ENCODE measurements around the gene SFXN3.

DNA sequence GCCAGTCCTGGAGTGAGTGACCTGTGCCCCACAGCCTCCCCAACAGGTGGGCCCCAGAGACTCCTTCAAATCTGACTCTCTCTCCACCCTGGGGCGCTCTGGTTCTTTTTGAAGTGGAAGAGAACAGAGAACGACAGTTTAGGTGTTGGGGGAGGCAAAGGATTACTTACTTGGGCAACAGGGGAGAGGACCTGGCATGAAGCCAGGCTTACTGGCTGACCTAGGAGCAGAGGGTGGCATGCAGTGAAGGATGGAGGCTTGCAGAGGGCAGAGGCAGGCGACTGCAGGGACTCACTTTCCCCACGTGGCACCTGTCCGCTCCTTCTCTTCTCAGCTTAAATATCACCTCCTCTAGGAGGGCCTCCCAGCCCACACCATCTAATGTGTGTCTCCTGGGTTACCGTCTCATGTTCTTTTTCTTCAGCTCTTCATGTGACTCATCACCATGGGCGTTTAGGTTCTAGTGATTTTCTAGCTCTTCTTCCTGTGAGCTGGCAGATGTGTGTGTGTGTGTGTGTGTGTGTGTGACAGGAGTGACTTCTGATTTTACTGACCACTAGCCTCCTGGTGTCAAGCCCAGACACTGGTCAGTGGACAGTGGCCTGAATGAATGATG is 16.0 kb upstream of the SFXN3 start:
- TF ChIP-seq EZH2 (IDR thresholded peaks at IDR 0.05; ENCODE audit: insufficient read depth, poor library complexity, severe bottlenecking) (no peak), EZH2phosphoT487 (IDR thresholded peaks at IDR 0.05; ENCODE audit: insufficient read depth, low read depth) (no peak)

All from GM23248 (cell line).